Brain microvascular endothelial cell (primary cell): ENCODE data around the gene RIOK1.

Experiments
- DNase-seq: peaks from one replicate; pipeline ENCODE4 v3.0.0-alpha.2; 2020
- H3K27ac ChIP-seq: fragments of 250-450 bp; sonication (Bioruptor Pico); 2 replicates; pipeline ENCODE4 v1.5.1; 2020; ENCODE audit warnings: mild to moderate bottlenecking, moderate library complexity
- H3K27me3 ChIP-seq: fragments of 250-450 bp; sonication (Bioruptor Pico); replicated peaks from 2 replicates; pipeline ENCODE4 v1.5.1; 2020; ENCODE audit warnings: mild to moderate bottlenecking
- H3K36me3 ChIP-seq: fragments of 250-450 bp; sonication (Bioruptor Pico); replicated peaks from 2 replicates; pipeline ENCODE4 v1.5.1; 2020; ENCODE audit warnings: mild to moderate bottlenecking
- H3K4me3 ChIP-seq: 2 replicates; pipeline ENCODE4 v1.5.1; 2011; ENCODE audit warnings: low read depth, mild to moderate bottlenecking, control low read depth, low read length, moderate library complexity
- CTCF ChIP-seq: IDR thresholded peaks from 2 replicates; pipeline ENCODE4 v1.5.1; 2011; ENCODE audit warnings: low read depth, mild to moderate bottlenecking, moderate library complexity, low read length, control low read depth, inconsistent platforms; ENCODE audit errors: missing control alignments
- in situ Hi-C: cut with HindIII; loops from 2 replicates; pipeline ENCODE4 v1.10.0; 2017; ENCODE audit warnings: low sequenced_read_pairs, low pct_ligation_motif_present

The RIOK1 gene

GRCh38 chr6:7439228-7439627 is 49.6 kb downstream of the RIOK1 start:
- in situ Hi-C loops: no loop called here

GRCh38 chr6:7440476-7440875 is 50.9 kb downstream of the RIOK1 start:
- Histone ChIP-seq H3K36me3 (no peaks in the 10 kb centered on the region), H3K4me3 (no peak overlapping the region), H3K27me3 (no peaks in the 10 kb centered on the region), H3K27ac (peak overlapping the region; percentile 40)
- no peak for TF ChIP-seq CTCF
- in situ Hi-C loops: no loop called here
- peak; percentile 45 for DNase-seq

More at GRCh38 chr6:7439228-7439627, 49.6 kb downstream of the RIOK1 start:
- H3K4me3 ChIP-seq: no peak overlapping the region
- TF ChIP-seq CTCF: no peak
- DNase-seq: no peak
- no peaks in the 10 kb centered on the region for H3K27me3 ChIP-seq
- no peaks in the 10 kb centered on the region for H3K36me3 ChIP-seq
- H3K27ac ChIP-seq: no peak overlapping the region

GRCh38 chr6:7441048-7441775 is 51.6 kb downstream of the RIOK1 start:
- H3K27ac ChIP-seq: peak overlapping the region; percentile 40
- TF ChIP-seq CTCF: no peak
- no peaks in the 10 kb centered on the region for H3K27me3 ChIP-seq

GRCh38 chr6:7442467-7442866 is 52.9 kb downstream of the RIOK1 start:
- no peak for TF ChIP-seq CTCF
- in situ Hi-C loops: no loop called here
- Histone ChIP-seq H3K4me3 (no peak overlapping the region), H3K27me3 (no peaks in the 10 kb centered on the region), H3K36me3 (no peaks in the 10 kb centered on the region), H3K27ac (no peak overlapping the region)
- DNase-seq: no peak

More at GRCh38 chr6:7441048-7441775, 51.6 kb downstream of the RIOK1 start:
- Histone ChIP-seq H3K4me3 (no peak overlapping the region), H3K36me3 (no peaks in the 10 kb centered on the region)
- in situ Hi-C loops: no loop called here
- no peak for DNase-seq

GRCh38 chr6:7445101-7445500 is 55.5 kb downstream of the RIOK1 start:
- Histone ChIP-seq H3K36me3 (no peaks in the 10 kb centered on the region), H3K4me3 (no peak overlapping the region), H3K27me3 (no peaks in the 10 kb centered on the region), H3K27ac (no peak overlapping the region)
- no peak for DNase-seq
- no peak for TF ChIP-seq CTCF
- in situ Hi-C loops: no loop called here

- H3K4me3 ChIP-seq: no peak overlapping the region
- DNase-seq: no peak
- H3K27ac ChIP-seq: no peak overlapping the region
- in situ Hi-C loops: no loop called here
- H3K27me3 ChIP-seq: no peaks in the 10 kb centered on the region
- no peaks in the 10 kb centered on the region for H3K36me3 ChIP-seq
- TF ChIP-seq CTCF: no peak
These were observed 56.4 kb downstream of the RIOK1 start for GRCh38 chr6:7445885-7446461.
